Tibial nerve (tissue), 4 donors: ENCODE results near the gene CHST15.

ENCODE experiments used
- EP300 ChIP-seq, 2 donors: sonication (generic); formaldehyde crosslinking; IDR thresholded peaks; one replicate each; pipeline ENCODE4 v1.6.1; 2017; ENCODE audit warnings: antibody characterized with exemption in 2 of 2, mild to moderate bottlenecking in 1 of 2
- POLR2A ChIP-seq, 2 donors: fragments of 450-650 bp; IDR thresholded peaks; one replicate each; pipeline ENCODE4 v1.6.1; 2017; ENCODE audit warnings: antibody characterized with exemption in 2 of 2, mild to moderate bottlenecking in 2 of 2, moderate library complexity in 2 of 2
- TF ChIP-seq, protein P1 (sequence below), 5 experiments: fragments of 200-600 bp in 3 of 5; fragments of 450-650 bp in 2 of 5; sonication (generic) in 3 of 5; IDR thresholded peaks; one replicate each; pipeline ENCODE4 v1.5.1; 2016 to 2019; ENCODE audit warnings: antibody characterized with exemption in 5 of 5, mild to moderate bottlenecking in 3 of 5, moderate library complexity in 2 of 5

DNA sequence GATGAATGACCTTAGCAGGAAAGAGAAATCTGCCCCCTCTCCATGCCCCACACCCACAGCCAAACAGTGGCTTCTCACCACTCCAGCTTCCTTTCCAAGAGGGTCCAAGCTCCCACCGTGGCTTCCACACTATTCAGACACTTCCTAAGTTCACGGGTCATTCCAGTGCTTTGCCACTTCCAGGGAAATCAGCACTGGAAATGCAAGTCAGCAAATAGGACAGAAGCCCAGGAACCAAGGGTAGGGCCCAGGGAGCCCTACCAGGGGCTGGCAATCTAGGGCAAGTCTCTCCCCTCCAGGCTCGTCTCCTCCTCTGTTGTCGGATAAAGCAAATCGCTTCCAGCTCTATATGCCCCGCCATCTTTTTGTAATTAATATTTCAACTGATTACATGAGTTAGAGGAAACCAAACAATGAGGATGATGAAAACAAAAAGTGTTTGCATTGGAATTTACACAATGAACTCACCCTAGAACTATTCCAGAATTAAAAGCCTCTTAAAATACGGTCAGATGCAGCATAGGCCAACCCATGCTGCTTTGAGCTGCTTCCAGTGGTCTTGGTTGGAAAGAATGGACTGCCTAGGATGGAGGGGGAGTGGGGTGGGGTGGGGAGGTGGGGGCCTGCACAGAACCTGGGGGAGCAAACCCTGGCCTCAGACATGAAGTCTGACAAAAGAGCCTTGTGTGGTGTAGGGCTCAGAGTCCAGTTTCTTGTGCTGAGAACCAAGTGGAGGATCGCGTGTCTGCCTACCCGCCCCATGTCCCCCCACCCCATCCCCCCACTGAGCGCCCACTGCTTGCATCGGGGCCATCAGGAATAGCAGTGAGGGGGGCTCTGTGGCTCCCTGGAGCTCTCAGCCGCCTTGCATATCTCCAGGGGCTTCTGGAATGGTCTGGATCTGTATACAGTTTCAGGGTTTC lies 127.2 kb downstream of the CHST15 start:
- TF ChIP-seq, protein P1, sequence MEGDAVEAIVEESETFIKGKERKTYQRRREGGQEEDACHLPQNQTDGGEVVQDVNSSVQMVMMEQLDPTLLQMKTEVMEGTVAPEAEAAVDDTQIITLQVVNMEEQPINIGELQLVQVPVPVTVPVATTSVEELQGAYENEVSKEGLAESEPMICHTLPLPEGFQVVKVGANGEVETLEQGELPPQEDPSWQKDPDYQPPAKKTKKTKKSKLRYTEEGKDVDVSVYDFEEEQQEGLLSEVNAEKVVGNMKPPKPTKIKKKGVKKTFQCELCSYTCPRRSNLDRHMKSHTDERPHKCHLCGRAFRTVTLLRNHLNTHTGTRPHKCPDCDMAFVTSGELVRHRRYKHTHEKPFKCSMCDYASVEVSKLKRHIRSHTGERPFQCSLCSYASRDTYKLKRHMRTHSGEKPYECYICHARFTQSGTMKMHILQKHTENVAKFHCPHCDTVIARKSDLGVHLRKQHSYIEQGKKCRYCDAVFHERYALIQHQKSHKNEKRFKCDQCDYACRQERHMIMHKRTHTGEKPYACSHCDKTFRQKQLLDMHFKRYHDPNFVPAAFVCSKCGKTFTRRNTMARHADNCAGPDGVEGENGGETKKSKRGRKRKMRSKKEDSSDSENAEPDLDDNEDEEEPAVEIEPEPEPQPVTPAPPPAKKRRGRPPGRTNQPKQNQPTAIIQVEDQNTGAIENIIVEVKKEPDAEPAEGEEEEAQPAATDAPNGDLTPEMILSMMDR (IDR thresholded peaks at IDR 0.05) = no peak
- TF ChIP-seq POLR2A (IDR thresholded peaks at IDR 0.05) (no peak), EP300 (IDR thresholded peaks at IDR 0.05) (no peak)
